GM18526 (cell line): ENCODE measurements around the gene SLC9A4.

Experiments used
- POLR2A ChIP-seq: IDR thresholded peaks from 3 replicates; pipeline ENCODE4 v1.6.1; 2011; ENCODE audit not compliant: insufficient read length; ENCODE audit errors: extremely low read depth

SLC9A4 gene

GRCh38 chr2:102540882-102541281, 67.9 kb downstream of the SLC9A4 start:
- no peak for TF ChIP-seq POLR2A

- no peak for TF ChIP-seq POLR2A
Observed at GRCh38 chr2:102544182-102544581, 71.2 kb downstream of the SLC9A4 start.

- no peak for TF ChIP-seq POLR2A
Observed at GRCh38 chr2:102547462-102547861, 74.4 kb downstream of the SLC9A4 start.

- TF ChIP-seq POLR2A, result no peak
Observed at GRCh38 chr2:102549027-102549426, 76.0 kb downstream of the SLC9A4 start.

GRCh38 chr2:102550151-102550550, 77.1 kb downstream of the SLC9A4 start:
- no peak for TF ChIP-seq POLR2A

- TF ChIP-seq POLR2A, result no peak
Observed at GRCh38 chr2:102551329-102552096, 78.5 kb downstream of the SLC9A4 start.

- no peak for TF ChIP-seq POLR2A
Observed at GRCh38 chr2:102553601-102554000, 80.6 kb downstream of the SLC9A4 start.

- TF ChIP-seq POLR2A, result no peak
Observed at GRCh38 chr2:102558463-102558862, 85.4 kb downstream of the SLC9A4 start.

- no peak for TF ChIP-seq POLR2A
Observed at GRCh38 chr2:102575888-102576287, 102.9 kb downstream of the SLC9A4 start.

GRCh38 chr2:102578376-102578775, 105.3 kb downstream of the SLC9A4 start:
- no peak for TF ChIP-seq POLR2A

- no peak for TF ChIP-seq POLR2A
Observed at GRCh38 chr2:102581911-102582310, 108.9 kb downstream of the SLC9A4 start.

GRCh38 chr2:102582845-102583244, 109.8 kb downstream of the SLC9A4 start:
- TF ChIP-seq POLR2A, result no peak
